A549 (cell line): ENCODE measurements around the gene DMAC2.
"Not testable (repeated sequence)": the region's sequence is repeated elsewhere in the genome, so short reads cannot be mapped to it uniquely, and the experiment has no call there.

Experiments
- RAD21 ChIP-seq, 2 experiments: fragments of >200 bp in 1 of 2; sonication (Bioruptor Twin) in 1 of 2; formaldehyde crosslinking in 1 of 2; IDR thresholded peaks in 1 of 2; conservative IDR thresholded peaks in 1 of 2; 2 replicates in 1 of 2; 3 replicates in 1 of 2; pipeline ENCODE4 v1.6.1; 2012 to 2018; ENCODE audit warnings: inconsistent platforms in 1 of 2
- RFX5 ChIP-seq: fragments of 450-650 bp; IDR thresholded peaks from 2 replicates; pipeline ENCODE4 v1.7.1; 2014; ENCODE audit warnings: antibody characterized with exemption, mild to moderate bottlenecking, moderate library complexity
- SMC3 ChIP-seq: fragments of >200 bp; sonication (Bioruptor Twin); formaldehyde crosslinking; IDR thresholded peaks from 3 replicates; pipeline ENCODE4 v1.6.1; 2018; ENCODE audit warnings: inconsistent platforms
- SREBF2 ChIP-seq: fragments of 450-650 bp; IDR thresholded peaks from 2 replicates; pipeline ENCODE4 v1.6.1; 2014; ENCODE audit warnings: mild to moderate bottlenecking, moderate library complexity
- TF ChIP-seq, protein P1 (sequence below): fragments of >200 bp; sonication (Bioruptor Twin); formaldehyde crosslinking; IDR thresholded peaks from 3 replicates; pipeline ENCODE4 v1.5.1; 2016
- TF ChIP-seq, protein P2 (sequence below): fragments of 200-600 bp; sonication (generic); IDR thresholded peaks from 2 replicates; pipeline ENCODE4 v1.6.1; 2016; ENCODE audit warnings: antibody characterized with exemption, mild to moderate bottlenecking, moderate library complexity

DNA sequence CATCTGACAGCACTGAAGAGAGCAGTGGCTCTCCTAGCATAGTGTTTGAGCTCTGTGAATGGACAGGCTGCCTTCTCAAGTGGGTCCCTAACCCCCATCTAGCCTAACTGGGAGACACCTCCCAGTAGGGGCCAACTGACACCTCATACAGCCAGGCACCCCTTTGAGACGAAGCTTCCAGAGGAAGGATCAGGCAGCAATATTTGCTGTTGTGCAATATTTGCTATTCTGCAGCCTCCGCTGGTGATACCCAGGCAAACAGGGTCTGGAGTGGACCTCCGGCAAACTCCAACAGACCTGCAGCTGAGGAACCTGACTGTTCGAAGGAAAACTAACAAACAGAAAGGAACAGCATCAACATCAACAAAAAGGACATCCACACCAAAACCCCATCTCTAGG lies 47.2 kb upstream of the DMAC2 start:
- TF ChIP-seq RAD21 (conservative IDR thresholded peaks at IDR 0.05 in 1 of 2, IDR thresholded peaks at IDR 0.05 in 1 of 2); SMC3; SREBF2; RFX5: not testable (repeated sequence)
- TF ChIP-seq, protein P1, sequence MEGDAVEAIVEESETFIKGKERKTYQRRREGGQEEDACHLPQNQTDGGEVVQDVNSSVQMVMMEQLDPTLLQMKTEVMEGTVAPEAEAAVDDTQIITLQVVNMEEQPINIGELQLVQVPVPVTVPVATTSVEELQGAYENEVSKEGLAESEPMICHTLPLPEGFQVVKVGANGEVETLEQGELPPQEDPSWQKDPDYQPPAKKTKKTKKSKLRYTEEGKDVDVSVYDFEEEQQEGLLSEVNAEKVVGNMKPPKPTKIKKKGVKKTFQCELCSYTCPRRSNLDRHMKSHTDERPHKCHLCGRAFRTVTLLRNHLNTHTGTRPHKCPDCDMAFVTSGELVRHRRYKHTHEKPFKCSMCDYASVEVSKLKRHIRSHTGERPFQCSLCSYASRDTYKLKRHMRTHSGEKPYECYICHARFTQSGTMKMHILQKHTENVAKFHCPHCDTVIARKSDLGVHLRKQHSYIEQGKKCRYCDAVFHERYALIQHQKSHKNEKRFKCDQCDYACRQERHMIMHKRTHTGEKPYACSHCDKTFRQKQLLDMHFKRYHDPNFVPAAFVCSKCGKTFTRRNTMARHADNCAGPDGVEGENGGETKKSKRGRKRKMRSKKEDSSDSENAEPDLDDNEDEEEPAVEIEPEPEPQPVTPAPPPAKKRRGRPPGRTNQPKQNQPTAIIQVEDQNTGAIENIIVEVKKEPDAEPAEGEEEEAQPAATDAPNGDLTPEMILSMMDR = not testable (repeated sequence)
- TF ChIP-seq, protein P2, sequence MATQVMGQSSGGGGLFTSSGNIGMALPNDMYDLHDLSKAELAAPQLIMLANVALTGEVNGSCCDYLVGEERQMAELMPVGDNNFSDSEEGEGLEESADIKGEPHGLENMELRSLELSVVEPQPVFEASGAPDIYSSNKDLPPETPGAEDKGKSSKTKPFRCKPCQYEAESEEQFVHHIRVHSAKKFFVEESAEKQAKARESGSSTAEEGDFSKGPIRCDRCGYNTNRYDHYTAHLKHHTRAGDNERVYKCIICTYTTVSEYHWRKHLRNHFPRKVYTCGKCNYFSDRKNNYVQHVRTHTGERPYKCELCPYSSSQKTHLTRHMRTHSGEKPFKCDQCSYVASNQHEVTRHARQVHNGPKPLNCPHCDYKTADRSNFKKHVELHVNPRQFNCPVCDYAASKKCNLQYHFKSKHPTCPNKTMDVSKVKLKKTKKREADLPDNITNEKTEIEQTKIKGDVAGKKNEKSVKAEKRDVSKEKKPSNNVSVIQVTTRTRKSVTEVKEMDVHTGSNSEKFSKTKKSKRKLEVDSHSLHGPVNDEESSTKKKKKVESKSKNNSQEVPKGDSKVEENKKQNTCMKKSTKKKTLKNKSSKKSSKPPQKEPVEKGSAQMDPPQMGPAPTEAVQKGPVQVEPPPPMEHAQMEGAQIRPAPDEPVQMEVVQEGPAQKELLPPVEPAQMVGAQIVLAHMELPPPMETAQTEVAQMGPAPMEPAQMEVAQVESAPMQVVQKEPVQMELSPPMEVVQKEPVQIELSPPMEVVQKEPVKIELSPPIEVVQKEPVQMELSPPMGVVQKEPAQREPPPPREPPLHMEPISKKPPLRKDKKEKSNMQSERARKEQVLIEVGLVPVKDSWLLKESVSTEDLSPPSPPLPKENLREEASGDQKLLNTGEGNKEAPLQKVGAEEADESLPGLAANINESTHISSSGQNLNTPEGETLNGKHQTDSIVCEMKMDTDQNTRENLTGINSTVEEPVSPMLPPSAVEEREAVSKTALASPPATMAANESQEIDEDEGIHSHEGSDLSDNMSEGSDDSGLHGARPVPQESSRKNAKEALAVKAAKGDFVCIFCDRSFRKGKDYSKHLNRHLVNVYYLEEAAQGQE = not testable (repeated sequence)
